Left colon (tissue), 2 donors: ENCODE results near the gene C16orf46. TPM values are rescaled to one million over a fixed set of nuclear protein-coding genes. Genes with fewer than 3 reads are reported as not detected.
A peak's percentile ranks its signal among the peaks of the same experiment; 100 is the strongest.

Source experiments
- ATAC-seq: fragments of 200-7000 bp; cut with Tn5 transposase; one replicate; pipeline ENCODE4 v1.9.1; 2020; ENCODE audit warnings: mild to moderate bottlenecking, moderate library complexity
- DNase-seq, 2 donors: peaks; one replicate each; pipeline ENCODE4 v3.0.0-alpha.2; 2020
- intact Hi-C, 2 donors: fragments of 100-400 bp; cut with DNase I in 1 of 2; cut with micrococcal nuclease in 1 of 2; formaldehyde crosslinking; loops; one replicate each; pipeline versions ENCODE4 v1.11.2 to v1.14.0; 2022; cut with DNase I, micrococcal nuclease
- total RNA-seq, 2 donors: library from RNA; stranded (reverse); fragmentation: NEBNext Ultra II Directional; extraction: Animal tissue kit (Norgen Biotek cat#: 25700); gene quantifications; one replicate each; pipeline ENCODE4 v1.2.1, GENCODE V29; 2021
- donor health status: DM: no; HTN: no; CAD: no.
- donor health status: DM: yes; HTN: yes; CAD: no.

The C16orf46 gene
- total RNA-seq, 2 donors from 2014 or later, result 0.58 to 0.75 TPM

DNA sequence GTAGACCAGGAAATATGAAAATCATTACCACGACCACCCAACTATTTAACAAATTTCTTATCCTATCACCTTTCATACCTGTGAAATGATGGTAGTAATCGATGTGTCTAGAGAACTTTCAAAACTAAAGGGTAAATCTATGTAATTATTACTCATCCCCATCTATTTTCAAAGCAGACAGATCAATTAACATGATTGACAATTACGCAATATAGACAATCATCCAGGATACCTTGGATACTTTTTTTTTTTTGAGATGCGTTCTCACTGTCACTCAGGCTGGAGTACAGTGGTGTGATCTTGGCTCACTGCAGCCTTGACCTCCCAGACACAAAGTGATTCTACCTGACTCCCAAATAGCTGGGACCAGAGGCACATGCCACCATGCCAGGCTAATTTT is 4.0 kb upstream of the C16orf46 start:
- DNase-seq, result no peak
- no peak for ATAC-seq
- intact Hi-C loops, result no loop called here

DNA sequence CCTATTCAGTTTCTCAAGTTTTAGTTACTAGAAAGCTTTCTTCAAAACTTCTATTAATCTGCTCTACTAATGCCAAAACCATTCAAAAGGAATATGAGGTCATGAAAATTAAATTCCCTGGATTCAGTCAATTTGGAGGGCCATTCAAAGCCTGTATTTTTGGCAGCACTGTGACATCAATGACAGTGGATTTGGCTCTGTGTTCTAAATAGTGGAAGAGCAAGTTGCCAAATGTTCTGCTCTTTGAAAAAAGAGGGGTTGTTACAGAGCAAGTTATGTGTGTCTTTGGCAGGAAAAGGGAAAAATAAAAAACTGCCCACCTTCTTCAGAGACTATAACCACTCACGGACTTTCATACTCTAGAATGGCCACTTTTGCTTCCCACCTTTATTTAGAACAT is 3.2 kb upstream of the C16orf46 start:
- ATAC-seq, result no peak
- intact Hi-C loops, result no loop called here
- DNase-seq, result no peak

DNA sequence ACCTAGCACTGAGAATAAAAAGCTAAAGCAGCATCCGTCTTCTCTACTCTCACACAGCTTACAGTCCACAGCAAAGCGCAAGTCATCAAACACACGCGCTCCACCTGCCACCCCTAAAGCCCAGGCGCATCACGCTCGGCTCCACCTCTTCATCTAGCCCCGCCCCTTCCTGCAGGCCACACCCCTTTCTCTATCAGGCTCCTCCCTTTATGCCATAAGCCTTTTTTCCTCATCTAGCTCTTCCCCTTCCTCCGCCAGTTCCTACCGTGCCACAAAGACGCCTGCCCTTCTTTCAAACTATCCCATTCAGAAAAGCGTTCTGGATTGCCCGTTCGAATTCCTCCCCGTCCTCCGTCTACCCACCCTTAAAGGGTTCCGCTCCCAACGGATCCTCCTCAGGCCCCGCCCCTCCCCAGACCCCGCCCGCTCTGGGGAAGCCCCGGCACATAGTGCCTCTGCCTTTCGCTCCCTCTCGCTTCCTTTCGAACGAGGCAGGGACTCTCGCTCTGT is 417 bp downstream of the C16orf46 start:
- intact Hi-C loops, result no loop called here
- ATAC-seq (peak; percentile 89), DNase-seq (peak; percentile 89 to 94)

DNA sequence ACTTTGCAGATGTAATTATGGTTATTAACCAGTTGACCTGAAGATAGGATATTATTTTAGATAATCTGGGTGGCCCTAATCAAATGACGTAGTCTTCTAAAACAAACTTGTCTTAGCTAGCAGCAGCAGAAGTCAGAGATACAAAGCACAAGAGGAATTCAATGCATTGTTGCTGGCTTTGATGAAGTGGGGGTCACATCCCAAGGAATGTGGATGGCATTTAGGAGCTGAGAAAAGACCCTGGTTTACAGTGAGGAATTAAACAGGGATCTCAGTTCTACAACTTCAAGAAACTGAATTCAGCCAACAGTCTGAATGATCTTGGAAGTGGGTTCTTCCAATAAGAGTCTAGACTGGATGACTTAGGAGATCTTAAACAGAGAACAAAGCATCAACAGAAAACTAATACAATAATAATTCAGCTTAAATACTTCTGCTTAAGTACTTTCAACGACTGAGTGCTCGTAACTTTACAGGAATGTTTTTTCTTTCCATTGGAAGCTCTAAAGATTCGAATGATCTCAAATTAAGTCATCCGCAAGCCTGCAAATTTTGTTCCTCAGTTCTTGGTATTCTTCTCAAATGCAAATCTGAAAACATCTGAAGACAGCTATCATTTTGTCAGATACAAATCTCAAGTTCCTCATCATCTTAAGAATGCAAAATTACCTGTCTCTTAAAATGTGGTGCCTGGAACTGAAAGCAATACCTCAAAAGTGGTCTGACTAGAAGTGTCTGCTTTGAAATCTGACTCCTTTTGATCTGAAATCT is 3.3 kb downstream of the C16orf46 start:
- intact Hi-C loops, result no loop called here
- DNase-seq (no peak), ATAC-seq (no peak)

DNA sequence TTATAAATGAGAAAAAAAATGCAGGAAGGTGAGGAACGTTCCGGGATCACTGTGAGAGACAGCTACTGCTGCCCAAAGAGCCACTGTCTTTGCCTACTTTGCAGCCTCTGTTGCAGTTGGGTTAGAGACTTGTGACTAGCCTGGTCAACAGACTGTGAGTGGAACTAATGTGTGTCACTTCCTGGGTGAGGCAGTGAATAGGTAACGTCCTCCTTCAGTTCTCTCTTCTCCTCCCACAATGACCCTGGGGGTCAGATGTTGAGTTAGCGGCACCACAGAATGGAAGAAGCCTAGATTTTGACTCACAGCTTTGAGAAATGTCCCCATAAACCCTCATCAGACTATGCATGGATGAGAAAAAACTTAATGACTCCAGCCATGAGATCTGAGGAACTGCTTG is 5.2 kb downstream of the C16orf46 start:
- ATAC-seq, result no peak
- intact Hi-C loops, result no loop called here

DNA sequence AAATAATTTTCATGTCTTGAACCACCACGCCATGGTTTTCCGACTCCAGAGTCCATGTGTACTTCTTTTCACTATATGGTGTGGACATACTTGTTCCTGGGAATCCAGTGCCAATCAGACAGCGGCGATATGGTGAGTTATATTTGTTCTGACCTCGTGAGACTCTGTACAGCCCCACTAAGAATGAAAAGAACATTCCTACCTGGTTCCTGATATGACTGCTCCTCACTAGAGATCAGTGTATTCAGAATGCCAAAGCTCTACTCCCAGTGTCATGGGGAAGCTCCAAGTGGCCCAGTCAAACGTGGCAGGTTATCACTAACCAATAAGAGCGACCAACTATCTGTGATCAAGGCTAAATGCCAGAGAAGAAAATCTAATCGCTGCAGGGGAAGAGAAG is 6.1 kb downstream of the C16orf46 start:
- no peak for DNase-seq
- no peak for ATAC-seq
- intact Hi-C loops, result no loop called here

More for the DNA sequence above, 5.2 kb downstream of the C16orf46 start:
- no peak for DNase-seq

DNA sequence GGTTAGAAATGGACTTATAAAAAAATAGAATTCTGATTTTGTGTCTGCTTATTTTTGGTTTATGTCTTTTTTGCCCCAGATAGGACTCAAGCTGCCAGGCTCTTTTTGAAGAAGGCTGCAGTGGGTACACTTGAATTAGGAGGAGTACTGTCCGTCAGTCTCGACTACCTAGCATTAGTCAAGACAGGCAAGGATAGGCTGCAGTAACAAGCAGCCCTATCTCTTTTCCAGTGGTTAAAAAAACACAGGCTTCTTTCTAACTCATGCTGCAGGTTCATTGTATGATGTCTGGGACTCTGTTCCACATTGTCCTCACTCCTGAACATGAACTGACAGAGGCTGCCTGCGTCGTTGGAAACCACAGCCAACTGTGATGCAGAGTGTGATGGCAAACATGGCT is 8.0 kb downstream of the C16orf46 start:
- intact Hi-C loops, result no loop called here
- ATAC-seq (no peak), DNase-seq (no peak)

DNA sequence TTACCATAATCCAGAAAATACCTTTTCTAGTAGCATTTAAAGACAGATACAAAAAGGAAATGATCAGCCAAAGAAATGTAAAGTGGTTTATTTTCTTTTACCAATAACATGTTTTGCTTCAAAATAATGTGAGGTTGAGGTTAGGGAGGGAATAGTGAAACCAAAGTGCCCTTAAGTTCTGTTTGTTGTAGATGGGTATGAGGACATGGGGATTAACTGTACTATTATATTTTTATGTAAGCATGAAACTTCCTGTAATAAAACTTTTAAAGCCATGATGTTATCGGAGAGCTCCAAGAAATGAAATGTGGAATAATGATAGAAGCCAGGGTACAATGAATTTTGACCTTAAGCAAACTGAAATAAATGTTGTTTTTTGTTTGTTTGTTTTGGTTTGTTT is 9.9 kb downstream of the C16orf46 start:
- DNase-seq, result no peak
- intact Hi-C loops, result no loop called here
- no peak for ATAC-seq

DNA sequence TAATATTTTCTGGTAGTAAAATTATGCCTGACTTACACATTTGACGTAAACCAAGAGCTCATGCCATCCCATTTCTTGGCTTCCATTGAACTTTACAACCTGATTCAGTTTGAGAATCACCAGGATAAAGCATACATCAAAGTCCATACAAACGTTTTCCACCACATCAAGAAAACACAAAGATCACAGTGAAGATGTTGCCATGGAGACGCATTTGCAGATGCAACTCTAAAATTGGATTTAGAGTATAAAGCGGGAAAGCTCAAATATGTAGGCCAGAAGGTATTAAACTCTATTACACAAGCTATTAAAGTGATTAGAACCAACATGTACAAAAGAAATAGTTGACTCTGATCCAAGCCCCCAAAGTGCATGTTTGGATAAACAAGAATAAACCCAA is 10.4 kb downstream of the C16orf46 start:
- ATAC-seq, result no peak
- DNase-seq, result no peak
- intact Hi-C loops, result no loop called here

DNA sequence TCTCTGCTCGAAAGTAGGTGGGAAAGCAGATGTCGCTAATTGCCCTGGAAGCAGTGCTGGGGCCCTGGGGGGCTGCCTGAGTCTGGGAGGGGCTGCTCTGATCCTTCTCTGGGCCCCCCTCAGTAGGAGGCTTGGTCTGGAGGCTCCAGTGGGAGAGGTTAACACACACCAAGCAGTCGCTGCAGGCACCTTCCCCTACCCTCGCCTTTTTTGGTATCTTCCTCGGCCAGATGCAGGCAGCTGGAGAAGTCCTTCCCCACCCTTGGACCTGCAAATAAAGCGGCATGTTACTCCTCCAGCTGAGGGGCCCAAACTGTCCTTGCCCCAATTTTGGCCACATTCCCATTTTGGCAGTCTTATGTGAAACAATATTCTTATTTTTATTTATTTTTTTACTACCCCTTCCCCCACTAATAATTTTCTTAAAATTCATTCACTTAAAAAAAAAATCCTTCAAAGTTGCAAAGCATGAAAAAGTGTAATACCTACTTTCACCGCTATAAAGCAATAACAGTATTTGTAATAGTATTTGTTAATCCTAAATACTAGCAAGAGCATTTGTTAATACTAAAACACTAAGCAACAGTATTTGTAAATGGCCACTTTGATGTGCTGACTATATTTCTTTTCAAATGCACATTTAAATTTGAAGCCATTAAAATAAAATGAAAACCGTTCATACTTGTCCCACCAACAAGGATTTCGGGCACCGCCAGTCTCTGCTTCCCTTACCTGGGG is 15.0 kb downstream of the C16orf46 start:
- ATAC-seq (no peak), DNase-seq (no peak)
- intact Hi-C loops, result no loop called here

DNA sequence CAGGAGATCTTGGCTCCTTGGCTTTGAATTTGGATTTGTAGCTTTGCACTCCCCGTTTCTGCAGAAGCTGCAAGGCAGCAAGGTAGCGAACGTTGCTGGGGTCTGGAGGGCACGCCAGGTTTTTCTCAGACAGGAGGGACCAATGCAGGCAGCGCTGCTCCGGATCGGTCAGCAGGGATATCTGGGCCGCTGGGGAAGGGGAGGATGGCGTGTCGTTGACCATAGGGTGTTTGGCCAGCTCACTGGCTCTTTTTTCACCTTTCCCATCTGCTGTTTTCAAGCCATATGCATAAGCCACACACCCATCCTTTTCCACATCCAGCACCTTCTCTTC is 15.8 kb downstream of the C16orf46 start:
- no peak for DNase-seq
- intact Hi-C loops, result no loop called here
- ATAC-seq, result no peak

DNA sequence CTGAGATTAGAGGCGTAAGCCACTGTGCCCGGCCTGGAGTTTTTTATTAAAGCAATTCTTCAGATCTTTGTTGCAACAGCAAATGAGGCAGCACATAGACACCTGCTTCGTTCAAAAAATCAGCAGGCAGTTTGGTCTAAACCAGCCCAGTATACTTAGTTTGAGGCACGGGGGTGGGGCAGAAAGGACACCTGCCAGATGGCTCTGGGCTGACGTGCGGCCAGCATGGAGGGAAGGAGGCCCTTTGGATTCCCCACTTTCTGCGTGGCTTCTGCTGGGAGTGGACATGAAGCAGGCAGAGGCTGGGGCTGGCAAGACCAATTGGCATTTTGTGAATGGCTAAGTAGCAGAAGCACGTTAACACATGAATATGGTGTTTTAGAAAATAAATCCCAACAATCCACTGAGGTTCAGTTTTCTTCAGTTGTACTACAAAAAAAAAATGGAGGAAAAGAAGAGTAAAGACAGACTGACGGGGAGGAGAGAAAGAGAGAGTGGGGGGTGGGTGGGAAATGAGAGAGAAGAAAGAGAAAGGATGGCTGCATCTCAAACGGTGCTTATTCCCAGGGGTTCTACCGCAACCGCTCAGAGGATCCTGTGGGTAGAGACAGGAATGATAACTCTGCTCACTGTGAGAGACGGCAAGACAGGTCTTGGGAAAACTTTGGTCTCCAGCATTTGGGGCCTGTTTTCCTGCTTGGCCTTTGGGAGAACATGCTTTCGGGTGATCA is 16.3 kb downstream of the C16orf46 start:
- ATAC-seq, result no peak
- intact Hi-C loops, result no loop called here
- no peak for DNase-seq

DNA sequence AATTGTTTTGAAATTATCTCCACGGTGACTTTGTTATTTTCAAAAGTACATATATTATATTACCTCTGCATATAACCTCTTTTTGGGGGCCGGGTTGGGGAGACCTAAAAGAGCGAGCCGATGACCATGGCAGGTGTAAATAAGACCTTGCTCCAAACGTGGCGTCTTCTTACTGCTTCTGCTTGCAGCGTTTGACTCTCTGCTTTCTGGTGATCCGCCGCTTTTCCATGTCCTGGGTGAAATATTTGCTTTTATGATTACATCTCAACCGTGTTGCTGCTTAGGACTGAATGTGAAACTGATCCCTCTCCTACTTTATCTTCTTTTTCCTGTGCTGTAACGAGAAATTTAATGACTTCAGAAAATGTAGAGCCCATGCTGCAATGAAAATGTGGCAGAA is 23.3 kb downstream of the C16orf46 start:
- intact Hi-C loops, result no loop called here
- no peak for ATAC-seq
- no peak for DNase-seq

DNA sequence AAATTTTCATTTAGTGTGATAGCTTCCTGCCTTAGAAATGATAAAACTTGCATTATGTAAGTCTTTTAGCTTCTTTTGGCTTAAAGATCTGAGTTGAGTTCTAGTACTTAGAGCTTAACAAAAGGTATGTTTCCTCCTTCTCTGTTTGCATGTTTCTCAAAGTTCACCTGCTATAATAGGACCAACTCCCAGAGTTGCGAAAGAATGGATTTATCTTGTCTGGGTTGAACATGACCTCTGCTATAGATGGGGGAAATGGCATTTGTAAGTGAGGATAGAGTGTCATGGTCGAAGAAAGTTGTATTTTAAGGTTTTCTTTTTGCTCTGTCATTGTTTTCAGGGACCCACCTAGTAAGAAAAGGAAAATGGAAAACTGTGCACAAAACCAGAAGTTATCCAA is 34.2 kb downstream of the C16orf46 start:
- DNase-seq, result no peak
- intact Hi-C loops, result no loop called here
- no peak for ATAC-seq

DNA sequence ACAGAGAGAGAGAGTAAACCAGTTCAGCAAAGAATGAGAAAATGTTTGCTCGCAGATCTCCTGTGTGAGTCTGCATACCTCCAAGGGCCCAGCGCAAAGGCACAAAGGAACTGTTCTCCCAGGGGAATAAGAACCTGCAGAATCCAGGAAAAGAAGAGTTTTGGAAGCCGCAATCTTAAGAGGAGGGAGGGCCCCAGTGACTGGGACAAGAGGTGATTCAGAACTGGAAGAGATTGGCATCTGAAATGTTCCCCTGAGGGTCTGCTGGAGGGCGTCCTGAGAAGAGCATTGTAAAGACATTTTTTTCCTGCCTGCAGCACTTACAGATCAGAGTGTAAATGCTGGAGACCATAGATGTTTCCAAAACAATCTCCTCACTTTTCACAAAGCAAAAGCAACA is 35.3 kb downstream of the C16orf46 start:
- no peak for ATAC-seq
- intact Hi-C loops, result no loop called here
- no peak for DNase-seq

DNA sequence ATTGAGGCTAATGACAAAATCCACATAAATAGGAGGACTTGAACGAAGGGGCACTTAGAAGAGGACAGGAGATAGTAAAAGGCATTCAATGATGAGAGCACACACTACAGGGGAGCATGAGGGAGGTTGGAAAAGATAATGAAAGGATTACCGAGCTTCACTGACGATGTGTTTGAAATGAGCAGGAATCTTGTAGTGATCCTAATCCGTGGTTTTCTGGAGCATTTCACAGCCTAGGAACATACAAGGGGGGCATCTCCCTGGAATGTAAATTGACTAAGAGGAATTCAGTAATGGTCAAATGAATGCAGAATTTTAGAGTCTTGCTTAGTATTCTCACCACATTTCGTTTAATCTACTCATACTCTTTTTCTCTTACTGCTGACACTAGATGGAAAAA is 36.2 kb downstream of the C16orf46 start:
- ATAC-seq, result no peak
- no peak for DNase-seq
- intact Hi-C loops, result no loop called here

DNA sequence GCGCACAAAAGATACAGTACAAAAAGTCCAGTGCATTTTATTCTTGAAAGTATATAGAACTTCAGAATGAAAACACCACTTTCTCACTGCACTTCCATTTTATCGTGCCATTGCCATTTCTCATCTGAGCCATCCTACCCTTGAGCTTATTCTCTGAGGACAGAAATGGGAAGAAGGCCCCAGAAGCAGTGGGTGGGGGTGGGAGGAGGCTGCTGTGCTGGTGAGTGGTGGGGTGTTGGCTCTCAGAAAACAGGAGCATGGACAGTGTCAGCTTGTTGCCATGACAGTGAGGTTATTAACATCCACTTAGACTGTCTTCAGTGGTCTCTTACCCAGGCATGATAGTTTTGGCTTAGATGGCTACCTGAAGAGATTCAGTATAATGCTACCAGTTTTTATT is 36.9 kb downstream of the C16orf46 start:
- intact Hi-C loops, result no loop called here
- DNase-seq (no peak), ATAC-seq (no peak)

DNA sequence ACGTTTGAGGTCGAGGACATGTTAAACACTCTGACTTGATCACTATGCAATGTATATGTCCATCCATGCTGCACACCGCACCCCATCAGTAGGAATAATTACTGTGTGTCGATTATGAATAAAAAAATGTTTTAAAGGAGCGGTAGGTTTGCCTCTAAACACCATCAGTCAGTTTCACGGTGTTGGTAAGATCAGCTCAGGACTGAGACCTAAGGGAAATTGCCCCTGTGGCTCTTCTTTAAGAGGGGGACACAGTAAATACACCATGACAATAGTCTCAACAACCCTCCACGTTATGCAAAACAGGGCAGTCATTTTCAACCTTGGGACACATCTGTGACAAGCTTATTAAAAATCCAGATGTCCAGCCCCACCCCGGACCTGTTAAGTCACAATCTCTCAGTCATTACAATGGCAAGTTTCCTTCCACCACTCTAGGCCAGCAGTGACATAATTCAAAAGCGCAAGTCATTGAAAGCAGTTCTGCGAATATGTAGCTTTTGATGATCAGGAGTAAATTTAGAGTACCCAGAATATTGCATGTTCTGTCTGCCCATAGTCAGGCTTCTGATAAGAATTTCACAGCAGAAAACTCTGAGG is 40.2 kb downstream of the C16orf46 start:
- intact Hi-C loops, result no loop called here

DNA sequence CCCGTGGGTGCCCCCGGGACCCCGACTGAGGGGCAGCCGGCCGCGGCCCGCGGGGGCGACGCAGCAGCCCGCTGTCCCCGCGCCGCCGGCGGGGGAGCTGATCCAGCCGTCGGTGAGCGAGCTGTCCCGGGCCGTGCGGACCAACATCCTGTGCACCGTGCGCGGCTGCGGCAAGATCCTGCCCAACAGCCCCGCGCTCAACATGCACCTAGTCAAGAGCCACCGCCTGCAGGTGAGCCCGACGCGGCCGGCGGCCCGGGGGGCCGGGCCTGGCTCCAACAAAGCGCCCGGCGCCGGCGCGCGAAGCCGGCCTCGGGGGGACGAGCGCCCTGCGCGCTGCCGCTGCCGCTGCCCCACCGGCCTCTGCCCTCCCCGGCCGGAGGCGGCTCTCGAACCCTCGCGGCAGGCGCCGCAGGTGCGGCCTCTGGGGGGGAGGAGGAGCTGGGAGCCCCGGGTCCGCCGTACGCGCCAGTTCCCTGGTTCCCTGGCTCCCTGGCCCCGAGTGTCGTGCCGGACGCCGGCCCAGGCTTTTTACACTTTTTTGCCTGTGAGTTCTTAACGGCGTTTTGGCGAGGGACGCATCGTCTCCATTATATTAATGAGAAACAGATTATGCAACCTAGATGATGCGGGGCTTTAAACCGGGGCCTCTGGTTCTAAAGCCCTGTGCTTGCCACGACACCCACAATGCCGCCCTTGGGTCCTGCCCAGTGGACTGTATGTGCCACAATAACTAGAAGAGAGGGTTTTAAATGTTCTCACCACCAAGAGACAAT is 40.9 kb downstream of the C16orf46 start:
- intact Hi-C loops, result no loop called here
- peak; percentile 50 for ATAC-seq
- peak; percentile 28 to 57 for DNase-seq

More for the DNA sequence above, 40.2 kb downstream of the C16orf46 start:
- DNase-seq (peak in 1 of 2 donors; percentile 8), ATAC-seq (peak; percentile 21)
